BE2C (cell line): ENCODE data around the gene CETP.

ENCODE experiments used
- DNase-seq: peaks from one replicate; pipeline ENCODE4 v3.0.0-alpha.2; 2020
- H3K27me3 ChIP-seq: fragments of 250-450 bp; sonication (Bioruptor Pico); 2 replicates; pipeline ENCODE4 v1.5.1; 2020; ENCODE audit warnings: mild to moderate bottlenecking
- H3K36me3 ChIP-seq: fragments of 250-450 bp; sonication (Bioruptor Pico); 2 replicates; pipeline ENCODE4 v1.5.1; 2020; ENCODE audit warnings: mild to moderate bottlenecking
- H3K4me1 ChIP-seq: fragments of 250-450 bp; sonication (Bioruptor Pico); 2 replicates; pipeline ENCODE4 v1.5.1; 2020
- H3K4me3 ChIP-seq: 2 replicates; pipeline ENCODE4 v1.5.1; 2011; ENCODE audit warnings: low read depth, low read length
- H3K9me3 ChIP-seq: fragments of 250-450 bp; sonication (Bioruptor Pico); 2 replicates; pipeline ENCODE4 v1.5.1; 2020
- TF ChIP-seq, protein P1 (sequence below): IDR thresholded peaks from 2 replicates; pipeline ENCODE4 v1.5.1; 2012; ENCODE audit warnings: mild to moderate bottlenecking, low read depth, low read length

The CETP gene

GRCh38 chr16:57025941-57026777 is 64.4 kb downstream of the CETP start:
- H3K27me3 ChIP-seq, result no peaks in the 10 kb centered on the region
- DNase-seq, result no peak
- TF ChIP-seq, protein P1, sequence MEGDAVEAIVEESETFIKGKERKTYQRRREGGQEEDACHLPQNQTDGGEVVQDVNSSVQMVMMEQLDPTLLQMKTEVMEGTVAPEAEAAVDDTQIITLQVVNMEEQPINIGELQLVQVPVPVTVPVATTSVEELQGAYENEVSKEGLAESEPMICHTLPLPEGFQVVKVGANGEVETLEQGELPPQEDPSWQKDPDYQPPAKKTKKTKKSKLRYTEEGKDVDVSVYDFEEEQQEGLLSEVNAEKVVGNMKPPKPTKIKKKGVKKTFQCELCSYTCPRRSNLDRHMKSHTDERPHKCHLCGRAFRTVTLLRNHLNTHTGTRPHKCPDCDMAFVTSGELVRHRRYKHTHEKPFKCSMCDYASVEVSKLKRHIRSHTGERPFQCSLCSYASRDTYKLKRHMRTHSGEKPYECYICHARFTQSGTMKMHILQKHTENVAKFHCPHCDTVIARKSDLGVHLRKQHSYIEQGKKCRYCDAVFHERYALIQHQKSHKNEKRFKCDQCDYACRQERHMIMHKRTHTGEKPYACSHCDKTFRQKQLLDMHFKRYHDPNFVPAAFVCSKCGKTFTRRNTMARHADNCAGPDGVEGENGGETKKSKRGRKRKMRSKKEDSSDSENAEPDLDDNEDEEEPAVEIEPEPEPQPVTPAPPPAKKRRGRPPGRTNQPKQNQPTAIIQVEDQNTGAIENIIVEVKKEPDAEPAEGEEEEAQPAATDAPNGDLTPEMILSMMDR, result no peak

GRCh38 chr16:57026778-57027062 is 65.0 kb downstream of the CETP start:
- no peaks in the 10 kb centered on the region for H3K27me3 ChIP-seq
- TF ChIP-seq, protein P1, result no peak
- H3K4me3 ChIP-seq, result no peak overlapping the region

More at GRCh38 chr16:57025941-57026777, 64.4 kb downstream of the CETP start:
- H3K36me3 ChIP-seq, result no peaks in the 10 kb centered on the region
- H3K9me3 ChIP-seq, result no peaks in the 10 kb centered on the region
- H3K4me3 ChIP-seq, result no peak overlapping the region
- H3K4me1 ChIP-seq, result no peaks in the 10 kb centered on the region

GRCh38 chr16:57027067-57027466 is 65.3 kb downstream of the CETP start:
- Histone ChIP-seq H3K36me3 (no peaks in the 10 kb centered on the region), H3K4me1 (no peaks in the 10 kb centered on the region), H3K9me3 (no peaks in the 10 kb centered on the region), H3K4me3 (no peak overlapping the region), H3K27me3 (no peaks in the 10 kb centered on the region)
- TF ChIP-seq, protein P1, result no peak
- DNase-seq, result no peak

More at GRCh38 chr16:57026778-57027062, 65.0 kb downstream of the CETP start:
- Histone ChIP-seq H3K36me3 (no peaks in the 10 kb centered on the region), H3K9me3 (no peaks in the 10 kb centered on the region), H3K4me1 (no peaks in the 10 kb centered on the region)
- DNase-seq, result no peak

- TF ChIP-seq, protein P1, result no peak
- Histone ChIP-seq H3K4me1 (no peaks in the 10 kb centered on the region), H3K4me3 (no peak overlapping the region), H3K36me3 (no peaks in the 10 kb centered on the region), H3K27me3 (no peaks in the 10 kb centered on the region), H3K9me3 (no peaks in the 10 kb centered on the region)
- DNase-seq, result no peak
Observed at GRCh38 chr16:57028086-57028485, 66.3 kb downstream of the CETP start.

DNA sequence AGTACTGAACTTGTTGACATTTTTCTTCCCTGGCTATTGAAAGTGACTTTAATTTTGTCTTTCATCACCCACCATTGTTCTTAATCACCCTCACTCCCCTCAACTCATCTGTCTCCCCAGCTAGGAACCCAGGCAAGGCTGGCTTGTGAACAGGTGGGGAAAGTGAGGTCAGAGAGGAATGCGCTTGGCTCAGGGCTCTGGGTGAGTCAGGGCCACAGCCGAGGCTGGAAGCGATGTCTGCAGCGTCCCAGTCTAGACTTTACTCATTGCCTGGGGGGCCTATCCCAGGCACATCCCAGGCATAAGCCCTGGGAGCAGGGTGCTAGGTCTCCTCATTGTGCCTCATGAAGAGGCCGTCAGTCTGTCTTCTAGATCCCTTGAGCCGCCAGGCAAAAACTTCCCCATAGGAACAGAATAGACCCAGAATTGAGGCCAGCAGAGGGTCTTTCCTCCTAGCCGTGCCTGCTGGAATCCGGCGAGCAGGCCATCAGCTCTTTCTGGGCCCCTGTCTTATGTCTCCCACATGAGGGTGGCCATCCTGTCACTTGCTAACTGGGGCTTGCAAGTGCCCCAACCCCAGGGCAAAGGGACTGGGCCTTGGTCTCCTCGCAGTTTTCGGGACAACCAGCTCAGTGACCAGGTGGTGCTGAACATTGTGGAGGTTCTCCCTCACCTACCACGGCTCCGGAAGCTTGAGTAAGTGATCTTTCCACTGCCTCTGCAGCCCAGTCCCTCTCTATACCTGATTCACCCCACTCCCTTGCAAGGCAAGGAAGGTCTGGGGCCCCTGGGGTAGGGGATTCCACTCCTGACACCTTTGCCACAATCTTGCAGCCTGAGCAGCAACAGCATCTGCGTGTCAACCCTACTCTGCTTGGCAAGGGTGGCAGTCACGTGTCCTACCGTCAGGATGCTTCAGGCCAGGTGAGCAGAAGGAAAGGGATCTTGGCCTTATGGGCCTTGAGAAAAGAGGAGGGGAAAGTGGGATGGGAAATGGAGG is 67.7 kb downstream of the CETP start:
- DNase-seq, result no peak
- H3K27me3 ChIP-seq, result no peaks in the 10 kb centered on the region
- H3K36me3 ChIP-seq, result no peaks in the 10 kb centered on the region
- no peak overlapping the region for H3K4me3 ChIP-seq
- TF ChIP-seq, protein P1, result no peak
- no peaks in the 10 kb centered on the region for H3K9me3 ChIP-seq
- no peaks in the 10 kb centered on the region for H3K4me1 ChIP-seq
